Mammary epithelial cell (primary cell): ENCODE data around the gene CBX3.

Source experiments
- EZH2 ChIP-seq: IDR thresholded peaks from 2 replicates; pipeline ENCODE4 v1.6.1; 2012; ENCODE audit warnings: low read length, inconsistent platforms, borderline replicate concordance
- TF ChIP-seq, protein P1 (sequence below), 2 donors: IDR thresholded peaks in 1 of 2; conservative IDR thresholded peaks in 1 of 2; 2 replicates each; pipeline ENCODE4 v1.5.1; 2011 to 2012; ENCODE audit warnings: inconsistent platforms in 2 of 2, low read length in 2 of 2, mild to moderate bottlenecking in 2 of 2, control low read depth in 1 of 2, low read depth in 1 of 2; ENCODE audit not compliant: insufficient read depth in 1 of 2; ENCODE audit errors: extremely low read depth in 1 of 2

DNA sequence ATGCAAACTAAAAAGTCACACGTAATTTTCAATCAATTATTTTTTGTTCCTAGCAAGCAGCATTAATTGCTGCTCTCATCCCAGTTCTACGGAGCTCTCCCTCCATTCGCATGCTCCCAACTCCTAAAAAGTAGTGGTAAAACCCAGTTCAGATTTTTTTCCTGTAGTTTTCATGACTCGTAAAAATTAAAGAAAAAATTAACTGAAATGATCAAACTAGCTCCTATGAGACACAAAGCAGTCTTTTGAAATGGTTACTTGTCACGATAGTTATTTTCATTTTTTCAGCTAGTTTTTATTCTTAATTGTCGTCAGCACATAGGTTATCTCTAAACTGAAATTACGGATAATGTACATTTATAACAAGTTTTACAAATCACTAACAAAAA is 2.8 kb upstream of the CBX3 start:
- TF ChIP-seq, protein P1, sequence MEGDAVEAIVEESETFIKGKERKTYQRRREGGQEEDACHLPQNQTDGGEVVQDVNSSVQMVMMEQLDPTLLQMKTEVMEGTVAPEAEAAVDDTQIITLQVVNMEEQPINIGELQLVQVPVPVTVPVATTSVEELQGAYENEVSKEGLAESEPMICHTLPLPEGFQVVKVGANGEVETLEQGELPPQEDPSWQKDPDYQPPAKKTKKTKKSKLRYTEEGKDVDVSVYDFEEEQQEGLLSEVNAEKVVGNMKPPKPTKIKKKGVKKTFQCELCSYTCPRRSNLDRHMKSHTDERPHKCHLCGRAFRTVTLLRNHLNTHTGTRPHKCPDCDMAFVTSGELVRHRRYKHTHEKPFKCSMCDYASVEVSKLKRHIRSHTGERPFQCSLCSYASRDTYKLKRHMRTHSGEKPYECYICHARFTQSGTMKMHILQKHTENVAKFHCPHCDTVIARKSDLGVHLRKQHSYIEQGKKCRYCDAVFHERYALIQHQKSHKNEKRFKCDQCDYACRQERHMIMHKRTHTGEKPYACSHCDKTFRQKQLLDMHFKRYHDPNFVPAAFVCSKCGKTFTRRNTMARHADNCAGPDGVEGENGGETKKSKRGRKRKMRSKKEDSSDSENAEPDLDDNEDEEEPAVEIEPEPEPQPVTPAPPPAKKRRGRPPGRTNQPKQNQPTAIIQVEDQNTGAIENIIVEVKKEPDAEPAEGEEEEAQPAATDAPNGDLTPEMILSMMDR (conservative IDR thresholded peaks at IDR 0.05 in 1 of 2, IDR thresholded peaks at IDR 0.05 in 1 of 2; ENCODE audit: extremely low read depth in 1 of 2, insufficient read depth in 1 of 2, low read depth in 1 of 2, low read length in 2 of 2) = no peak
- TF ChIP-seq EZH2 = no peak
